NCI-H446 treated with DMSO at 0.1 percent for 48 hours (cell line): Measurements from ENCODE around the gene HMGN1.
A peak's percentile ranks its signal among the peaks of the same experiment; 100 is the strongest.

Experiments used
- DNase-seq: peaks from one replicate; lab custom pipeline; 2025; lab: John Stamatoyannopoulos, UW

HMGN1 gene

DNA sequence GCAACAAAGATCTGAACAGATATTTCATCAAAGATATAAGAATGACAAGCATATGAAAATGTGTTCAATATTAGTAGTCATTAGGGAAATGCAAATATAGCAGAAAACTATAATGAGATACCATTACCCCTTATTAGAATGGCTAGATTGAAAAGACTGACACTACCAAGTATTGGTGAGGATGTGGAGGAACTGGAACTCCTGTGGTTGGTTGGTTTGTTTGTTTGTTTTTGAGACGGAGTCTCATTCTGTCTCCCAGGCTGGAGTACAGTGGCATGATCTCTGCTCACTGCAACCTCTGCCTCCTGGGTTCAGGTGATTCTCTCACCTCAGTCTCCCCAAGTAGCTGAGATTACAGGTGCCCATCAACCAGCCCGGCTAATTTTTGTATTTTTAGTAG lies 18.9 kb upstream of the HMGN1 start:
- no peak for DNase-seq

DNA sequence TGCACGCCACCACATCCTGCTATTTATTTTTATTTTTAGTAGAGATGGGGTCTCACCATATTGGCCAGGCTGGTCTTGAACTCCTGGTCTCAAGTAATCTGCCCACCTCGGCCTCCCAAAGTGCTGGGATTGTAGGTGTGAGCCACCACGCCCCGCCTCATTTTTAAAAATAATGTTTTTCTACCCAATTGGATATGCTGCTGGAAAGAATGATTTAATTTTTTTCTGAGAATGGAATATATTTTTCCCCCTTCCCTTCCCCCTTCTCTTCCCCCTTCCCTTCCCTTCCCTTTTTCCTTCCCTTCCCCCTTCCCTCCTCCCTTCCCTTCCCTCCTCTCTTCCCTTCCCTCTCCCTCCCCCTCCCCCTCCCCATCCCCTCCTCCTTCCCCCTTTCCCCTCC lies 17.7 kb upstream of the HMGN1 start:
- DNase-seq = no peak

DNA sequence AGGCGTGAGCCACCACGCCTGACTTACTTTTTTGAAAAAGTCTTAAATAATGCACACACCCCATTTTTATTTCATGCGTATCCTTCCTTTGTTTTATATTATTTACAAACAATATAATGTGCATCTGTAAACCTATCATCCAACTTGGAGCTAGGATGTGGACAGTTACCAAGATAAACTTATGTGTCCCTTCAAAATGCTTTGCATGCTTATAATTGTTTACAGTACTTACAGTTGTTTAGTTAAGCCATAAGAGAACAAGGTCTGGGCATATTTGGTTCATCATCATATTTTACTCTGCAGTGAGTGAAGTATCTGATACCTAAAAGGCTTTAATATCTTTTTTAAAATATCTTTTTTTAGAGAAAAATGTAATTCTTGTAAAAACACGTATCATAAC lies 16.1 kb upstream of the HMGN1 start:
- DNase-seq = no peak

DNA sequence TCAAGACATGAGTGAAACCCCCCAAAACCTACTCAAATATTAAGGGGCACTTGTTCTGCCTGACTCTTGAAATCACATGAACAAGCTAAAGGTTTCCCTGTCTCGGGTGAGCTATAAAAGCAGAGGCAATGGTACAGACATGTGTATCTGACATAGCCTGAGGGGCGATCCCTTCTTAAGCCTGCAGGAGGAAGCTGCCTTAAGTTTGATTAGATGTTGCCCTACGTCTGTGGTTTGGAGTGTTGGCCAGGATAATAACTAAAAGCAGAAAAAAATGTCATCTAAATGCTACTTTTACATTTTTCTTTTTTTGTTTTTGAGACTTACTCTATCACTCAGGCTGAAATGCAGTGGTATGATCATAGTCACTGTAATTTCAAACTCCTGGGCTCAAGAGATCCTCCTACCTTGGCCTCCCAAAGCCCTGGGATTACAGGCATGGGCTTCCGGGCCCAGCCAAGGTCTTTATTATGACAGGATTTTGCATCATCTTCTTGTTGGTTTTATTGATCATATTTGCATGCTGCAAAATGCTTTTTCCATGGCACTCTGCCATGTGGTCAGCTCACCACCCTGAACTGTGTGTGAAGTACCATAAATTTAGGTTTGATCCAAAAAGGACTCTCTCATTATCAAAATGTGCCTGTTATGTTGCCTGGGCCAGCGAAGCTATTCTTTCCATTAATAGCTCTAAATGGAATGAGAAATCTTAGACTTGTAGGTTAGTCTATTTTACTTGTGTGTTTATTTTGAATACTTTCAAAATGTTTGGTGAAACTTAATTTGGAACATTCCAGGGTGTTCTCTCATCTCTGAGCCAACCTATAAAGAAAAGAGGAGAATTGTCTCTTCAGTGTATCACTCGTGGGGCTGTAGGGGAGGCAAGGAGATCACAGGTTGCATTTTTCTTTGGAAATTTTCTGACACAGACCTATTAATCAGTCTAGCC lies 15.0 kb upstream of the HMGN1 start:
- DNase-seq = no peak

DNA sequence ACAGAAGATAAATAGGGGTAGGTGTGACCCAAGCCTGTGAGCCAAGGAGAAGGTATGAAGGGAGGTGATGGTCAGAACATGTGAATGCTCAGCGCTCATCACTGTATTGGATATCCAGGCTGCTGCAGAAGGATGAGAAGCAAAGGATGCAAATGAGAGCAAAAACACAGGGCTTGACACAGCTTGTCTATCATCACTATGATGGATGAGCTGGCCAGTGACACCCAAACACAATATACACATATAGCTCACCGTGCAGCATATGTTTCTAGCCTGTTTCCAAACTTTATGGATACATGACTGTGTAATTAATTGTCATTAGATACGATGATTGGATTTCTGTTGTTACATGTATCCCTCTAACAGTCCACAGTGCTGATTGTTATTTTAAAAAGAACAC lies 13.8 kb upstream of the HMGN1 start:
- DNase-seq = no peak

DNA sequence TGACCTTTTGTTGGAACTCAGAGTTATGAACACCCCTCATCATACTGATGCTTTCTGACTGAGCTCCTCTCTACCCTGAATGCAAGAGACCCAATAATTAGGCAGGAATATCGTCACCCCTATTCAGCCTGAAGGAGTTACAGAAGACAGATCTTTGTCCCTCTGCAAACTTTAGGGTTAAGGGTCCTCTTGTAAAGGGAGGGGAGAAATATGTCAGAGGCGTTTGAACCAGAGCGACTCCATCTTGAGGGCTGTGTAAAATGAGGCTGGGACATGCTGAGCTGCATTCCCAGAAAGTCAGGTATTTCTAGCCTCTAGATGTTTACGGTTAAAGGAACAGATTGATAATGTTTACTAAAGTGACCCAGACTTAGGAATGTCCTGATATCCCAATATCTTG lies 10.5 kb upstream of the HMGN1 start:
- DNase-seq = no peak

DNA sequence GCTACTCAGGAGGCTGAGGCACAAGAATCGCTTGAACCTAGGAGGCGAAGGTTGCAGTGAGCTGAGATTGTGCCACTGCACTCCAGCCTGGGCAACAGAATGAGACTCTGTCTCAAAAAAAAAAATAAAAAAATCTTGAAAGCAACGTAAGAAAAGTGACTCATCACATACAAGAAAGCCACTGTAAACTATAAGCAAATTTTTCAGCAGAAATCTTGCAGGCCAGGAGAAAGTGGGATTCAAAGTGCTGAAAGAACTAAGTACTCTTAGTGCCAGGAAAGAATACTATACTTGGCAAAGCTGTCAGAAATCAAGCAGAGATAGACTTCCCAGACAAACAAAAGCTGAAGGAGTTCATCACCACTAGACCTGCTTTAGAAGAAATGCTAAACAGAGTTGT lies 4.4 kb upstream of the HMGN1 start:
- no peak for DNase-seq

DNA sequence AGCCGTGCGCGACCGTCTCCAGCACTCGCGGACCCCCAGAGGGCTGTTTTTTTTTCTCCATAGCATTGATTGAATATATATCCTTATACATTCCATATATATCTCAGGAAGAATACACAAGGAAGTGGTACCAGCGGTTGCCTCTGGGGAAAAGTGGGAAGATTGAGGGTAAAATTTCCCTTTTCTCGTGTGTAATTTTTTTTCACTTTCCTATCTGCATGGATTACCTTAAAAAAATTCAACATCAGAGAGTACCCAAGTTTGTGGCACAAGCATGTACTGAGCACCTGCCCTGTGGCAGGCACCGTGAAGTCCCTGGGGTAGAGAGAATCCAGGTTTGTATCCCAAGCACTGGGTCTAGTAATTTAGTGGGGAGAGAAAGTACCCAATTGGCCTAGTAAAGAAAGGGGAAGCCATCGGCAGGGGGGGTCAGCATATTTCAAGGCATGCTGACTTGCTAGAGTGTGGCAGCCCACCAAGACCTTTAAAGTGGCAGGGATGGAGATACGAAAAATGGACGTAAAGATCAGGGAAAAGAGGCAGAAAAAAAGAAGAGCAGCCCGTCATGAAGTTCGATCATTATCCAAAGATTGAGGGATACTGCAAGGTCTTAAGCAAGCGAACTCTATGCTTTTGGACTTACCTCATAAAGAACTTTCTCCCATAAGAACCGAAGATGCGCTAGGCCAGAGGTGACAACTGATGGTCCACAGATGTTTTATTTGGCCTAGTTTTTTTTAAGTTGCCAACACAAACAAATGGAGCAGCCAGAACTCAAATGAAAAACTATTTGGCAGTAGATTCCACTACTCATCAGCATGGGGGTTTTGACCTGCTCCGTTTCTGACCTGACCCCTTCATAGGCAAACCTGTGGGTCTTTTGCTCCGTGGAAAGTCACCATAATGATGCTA lies 1.5 kb upstream of the HMGN1 start:
- no peak for DNase-seq

DNA sequence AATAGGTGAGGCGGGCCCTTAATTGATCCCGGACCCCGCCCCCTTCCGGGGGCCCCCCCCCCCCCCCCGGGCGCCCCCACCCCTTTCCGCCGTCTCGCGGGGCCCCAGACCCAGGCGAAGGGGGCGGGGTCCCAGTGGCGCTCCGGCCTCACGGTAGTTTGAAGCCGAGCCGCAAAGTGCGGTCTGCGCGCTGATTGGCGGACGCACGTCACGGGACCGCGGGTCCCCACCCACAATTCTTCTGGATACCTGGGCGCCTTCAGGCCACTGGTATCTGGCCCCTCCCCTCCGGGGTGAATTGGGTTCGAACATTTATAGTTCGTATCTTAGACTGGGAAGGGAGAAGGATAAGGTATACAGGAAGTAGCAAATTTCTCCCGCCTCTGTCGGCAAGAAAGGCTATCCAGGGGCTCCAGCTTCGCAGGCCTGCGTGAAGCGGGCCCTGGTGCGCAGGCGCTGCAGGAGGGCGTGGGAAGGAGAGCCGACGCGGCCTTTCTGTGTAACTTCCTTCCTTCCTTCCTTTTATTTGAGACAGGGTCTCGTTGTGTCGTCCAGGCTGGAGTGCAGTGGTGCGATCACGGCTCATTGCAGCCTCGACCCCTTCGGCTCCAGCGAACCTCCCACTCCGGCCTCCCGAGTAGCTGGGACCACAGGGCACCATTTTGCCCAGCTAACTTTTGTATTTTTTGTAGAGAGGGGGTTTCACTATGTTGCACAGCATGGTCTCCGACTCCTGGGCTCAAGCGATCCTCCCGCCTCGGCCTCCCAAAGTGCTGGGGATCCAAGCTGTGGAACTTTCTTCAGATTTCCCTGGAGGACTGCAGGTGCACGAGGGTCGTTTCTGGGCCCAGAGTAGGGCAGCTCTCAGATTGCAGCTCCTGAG lies 564 bp upstream of the HMGN1 start:
- peak; percentile 93 for DNase-seq

DNA sequence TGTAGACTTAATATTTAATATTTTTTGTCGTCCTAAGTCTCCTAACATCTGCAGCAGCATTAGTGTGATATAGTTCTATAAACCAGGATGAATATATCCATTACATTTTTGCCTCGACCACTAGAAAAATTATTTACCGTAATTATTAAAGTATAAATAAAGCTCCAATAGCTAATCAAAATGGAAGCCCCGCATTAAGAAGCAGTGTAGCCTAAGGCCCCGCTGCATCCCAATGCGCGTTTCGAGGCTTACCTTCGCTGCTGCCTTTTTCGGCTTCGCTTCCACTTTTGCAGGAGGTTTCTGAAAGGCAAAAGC lies 891 bp downstream of the HMGN1 start:
- DNase-seq = no peak

DNA sequence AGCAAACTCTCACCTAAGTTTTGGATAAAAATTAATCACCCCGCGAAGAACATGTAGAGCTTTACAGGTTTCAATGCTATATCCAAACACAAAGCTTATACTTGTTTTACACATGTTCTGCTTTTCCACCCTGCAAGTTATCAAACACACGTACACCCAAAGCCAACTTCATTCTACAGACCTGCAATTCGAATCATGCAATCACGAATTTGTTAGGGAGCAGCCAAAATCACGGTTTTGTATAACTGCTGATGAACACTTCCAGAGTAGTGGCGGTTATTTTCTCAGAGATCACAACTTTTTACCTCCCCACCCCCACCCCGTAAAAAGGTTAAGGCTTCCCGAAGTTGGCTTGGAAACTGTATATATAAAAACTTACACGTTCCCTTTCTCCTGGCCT lies 1.4 kb downstream of the HMGN1 start:
- DNase-seq = no peak

DNA sequence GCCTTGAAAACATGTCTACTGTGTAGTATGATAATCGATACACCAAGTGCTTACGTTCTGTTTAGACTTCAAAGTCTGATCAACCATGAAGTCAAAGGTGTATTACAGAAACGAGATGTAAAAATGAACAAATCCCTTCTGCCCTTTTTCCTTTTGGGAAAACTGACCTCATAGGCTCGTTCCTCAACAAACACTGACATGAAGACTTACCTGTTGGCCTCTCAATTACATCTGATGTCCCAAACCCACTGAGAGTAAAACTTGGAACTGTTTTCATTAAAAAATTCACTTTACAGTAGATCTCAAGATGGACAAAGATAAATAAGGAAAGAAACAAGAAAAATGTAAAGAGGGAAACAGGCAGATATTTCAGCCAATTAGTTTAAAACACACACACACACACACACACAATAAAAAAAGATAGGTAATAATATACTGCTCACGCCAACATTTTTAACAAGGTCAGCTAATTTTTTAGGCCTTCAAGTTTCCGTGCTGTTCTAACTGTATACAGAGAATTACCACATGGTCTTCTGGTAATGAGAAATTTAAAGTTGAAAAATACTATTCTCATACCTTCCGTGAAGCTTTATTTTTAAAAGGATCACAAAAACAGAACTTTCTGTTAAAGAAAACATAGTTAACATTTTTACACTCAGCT lies 2.1 kb downstream of the HMGN1 start:
- DNase-seq = no peak

DNA sequence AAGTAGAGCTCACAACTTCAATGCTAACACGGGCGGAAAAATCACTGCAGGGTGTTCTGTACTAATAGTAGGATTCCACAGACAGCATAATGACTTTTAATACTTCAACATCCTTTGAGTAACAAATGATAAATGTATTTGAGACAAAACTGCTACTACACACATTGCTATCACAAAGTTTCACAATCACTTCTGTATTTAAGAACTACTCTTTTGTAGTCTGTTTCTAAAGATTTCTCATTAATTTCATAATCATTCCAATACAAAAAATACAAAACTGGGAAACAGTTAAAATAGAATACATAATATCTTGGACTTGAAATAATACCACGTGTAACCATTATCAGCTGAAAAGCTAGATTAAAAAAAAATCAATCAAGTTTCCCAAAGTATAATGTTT lies 2.7 kb downstream of the HMGN1 start:
- no peak for DNase-seq

DNA sequence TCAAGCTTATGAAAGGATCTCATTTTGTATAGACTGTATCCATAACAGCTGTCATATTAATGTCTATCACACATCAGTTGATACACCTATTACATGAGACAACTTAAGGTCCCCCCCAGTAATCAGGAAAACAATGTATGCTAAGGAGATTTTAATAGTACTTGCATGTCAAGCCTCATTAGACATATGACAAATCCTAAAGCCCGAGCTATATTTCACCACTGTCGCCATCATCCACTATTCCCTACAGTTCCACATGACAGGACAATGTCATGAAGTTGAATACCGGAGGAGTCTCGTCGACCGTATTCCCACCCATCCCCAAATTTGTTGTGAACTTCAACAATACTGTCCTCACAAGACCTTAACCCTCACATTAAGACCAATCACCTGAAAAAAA lies 3.4 kb downstream of the HMGN1 start:
- no peak for DNase-seq

DNA sequence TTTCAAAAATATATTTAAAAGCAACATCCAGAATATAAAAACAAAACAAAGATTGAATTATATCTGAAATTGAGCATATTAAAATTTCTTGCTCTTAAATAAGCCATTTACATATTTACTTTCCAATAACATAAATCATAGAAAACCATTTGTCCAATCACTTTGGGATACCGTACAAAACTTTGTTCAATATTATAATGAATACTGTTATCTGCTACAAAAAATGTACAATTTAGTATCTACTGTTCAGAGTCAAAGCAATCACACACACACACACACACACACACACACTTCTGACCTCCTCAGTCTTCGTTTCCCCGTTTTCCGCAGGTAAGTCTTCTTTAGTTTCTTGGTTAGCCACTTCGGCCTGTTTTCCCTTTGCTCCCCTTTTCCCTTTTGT lies 4.0 kb downstream of the HMGN1 start:
- DNase-seq = no peak

DNA sequence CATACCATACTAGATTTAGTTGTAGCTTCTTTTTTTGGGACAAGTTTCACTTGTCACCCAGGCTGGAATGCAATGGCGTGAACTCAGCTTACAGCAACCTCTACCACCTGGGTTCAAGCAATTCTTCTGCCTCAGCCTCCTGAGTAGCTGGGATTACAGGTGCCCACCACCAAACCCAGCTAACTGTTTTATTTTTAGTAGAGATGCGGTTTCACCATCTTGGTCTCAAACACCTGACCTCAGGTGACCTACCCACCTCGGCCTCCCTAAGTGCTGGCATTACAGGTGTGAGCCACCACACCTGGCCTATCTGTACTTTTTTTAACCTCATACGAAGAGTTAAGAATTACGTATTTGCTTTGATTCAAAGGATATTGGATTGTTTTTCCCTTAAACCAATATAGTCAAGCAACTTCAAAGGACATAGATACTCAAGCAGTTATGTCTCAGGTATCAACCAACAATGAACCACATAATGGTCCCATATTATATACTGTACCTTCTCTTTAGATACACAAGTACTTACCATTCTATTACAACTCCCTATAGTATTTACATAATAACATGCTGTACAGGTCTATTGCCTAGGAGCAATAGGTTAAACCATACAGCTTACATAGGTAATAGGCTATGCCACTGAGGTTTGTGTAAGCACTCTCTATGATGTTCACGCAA lies 7.5 kb downstream of the HMGN1 start:
- no peak for DNase-seq

DNA sequence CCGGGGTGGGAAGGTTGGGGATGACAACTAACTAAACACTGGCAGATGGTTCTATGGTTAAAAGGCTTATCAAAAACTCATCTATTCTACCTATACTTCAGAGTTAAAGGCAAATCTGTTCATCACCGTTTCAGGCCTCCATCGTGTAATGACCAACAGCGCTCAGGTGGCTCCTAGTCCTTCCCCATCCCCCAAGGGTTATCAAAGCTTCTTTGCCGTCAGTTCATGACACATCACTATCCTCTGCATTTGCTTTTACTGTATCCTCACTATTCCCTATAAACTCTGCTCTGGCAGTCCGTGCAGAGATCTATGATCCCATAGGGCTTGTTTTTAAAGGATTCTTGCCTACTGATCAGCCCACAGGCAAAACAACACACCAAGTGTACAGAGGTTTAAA lies 8.2 kb downstream of the HMGN1 start:
- no peak for DNase-seq

DNA sequence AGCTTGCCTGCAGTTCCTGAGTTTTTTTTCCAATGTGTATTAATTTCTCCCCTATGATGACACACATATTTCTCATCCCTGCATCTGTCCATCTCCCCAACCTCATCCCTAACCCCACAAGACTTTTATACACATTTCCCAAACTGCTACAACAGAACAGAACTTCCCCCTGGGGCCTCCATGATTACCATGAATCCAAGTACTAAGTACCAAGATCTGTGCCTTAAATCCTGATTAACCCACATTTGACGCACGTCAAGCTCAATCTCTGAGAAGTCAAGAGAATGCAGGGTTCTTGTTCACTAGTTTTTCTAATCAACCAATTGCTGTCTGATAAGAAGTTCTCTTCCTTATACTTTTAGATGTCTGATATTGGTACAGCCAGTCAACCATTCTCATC lies 9.7 kb downstream of the HMGN1 start:
- DNase-seq = no peak

DNA sequence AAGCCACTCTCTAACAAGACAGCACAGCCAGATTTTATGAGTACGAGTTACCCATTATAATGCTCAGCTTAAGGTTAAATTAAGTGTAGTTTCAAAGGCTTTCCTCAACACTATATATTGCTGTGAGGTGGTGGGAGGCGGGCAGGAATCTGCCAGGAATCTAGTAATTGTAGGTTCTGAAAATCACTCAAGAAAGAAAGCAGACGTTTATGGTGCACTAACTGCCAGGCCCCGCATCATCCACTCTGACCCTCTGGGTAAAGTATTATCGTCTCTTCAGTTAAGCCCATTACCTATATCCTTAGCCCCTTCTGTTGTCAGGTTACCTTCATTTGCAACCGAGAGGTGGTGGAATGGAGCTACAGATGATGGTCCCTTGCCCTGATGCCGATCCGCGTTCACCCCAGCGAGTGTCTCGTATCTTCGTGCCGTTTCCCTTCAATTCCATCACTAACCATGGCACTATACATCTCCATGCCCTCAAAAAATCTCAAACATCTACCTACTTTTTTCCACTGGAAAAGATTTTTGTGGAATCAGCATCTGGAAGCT lies 12.4 kb downstream of the HMGN1 start:
- DNase-seq = no peak

DNA sequence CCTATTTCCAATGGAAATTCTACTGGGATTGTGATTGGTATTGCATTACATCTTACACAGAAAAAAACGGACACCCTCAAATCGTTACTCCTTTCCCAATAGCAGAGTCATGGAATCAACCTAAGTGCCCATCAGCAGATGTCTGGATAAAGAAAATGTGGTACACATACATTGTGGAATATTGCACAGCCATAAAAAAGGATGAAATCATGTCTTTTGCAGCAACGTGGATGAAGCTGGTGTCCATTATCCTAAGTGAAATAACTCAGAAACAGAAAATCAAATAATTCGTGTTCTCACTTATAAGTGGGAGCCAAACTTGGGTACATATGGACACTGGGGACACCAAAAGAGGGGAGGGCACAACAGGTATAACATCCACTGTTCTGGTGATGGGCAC lies 14.3 kb downstream of the HMGN1 start:
- DNase-seq = no peak

DNA sequence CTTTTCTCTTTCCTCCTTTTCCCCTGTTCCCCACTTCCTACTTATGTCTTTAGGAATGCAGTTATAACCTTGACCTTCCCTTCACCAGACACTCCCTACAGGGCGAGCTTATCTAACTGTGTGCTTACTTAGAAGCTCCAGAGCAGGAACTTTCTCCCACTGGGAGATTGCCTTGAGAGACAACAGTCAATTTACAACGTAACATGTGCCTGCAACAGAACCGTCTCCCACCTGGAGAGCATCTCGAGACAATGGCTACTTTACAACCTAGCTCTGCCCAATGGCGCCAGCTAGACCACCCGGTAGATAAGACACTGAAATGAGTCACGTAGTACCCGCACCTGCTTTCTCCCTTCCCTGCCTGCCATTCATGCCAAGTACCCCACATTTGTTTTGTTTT lies 16.7 kb downstream of the HMGN1 start:
- no peak for DNase-seq
